ENCODE measurements around the gene LRP1B.

DNA sequence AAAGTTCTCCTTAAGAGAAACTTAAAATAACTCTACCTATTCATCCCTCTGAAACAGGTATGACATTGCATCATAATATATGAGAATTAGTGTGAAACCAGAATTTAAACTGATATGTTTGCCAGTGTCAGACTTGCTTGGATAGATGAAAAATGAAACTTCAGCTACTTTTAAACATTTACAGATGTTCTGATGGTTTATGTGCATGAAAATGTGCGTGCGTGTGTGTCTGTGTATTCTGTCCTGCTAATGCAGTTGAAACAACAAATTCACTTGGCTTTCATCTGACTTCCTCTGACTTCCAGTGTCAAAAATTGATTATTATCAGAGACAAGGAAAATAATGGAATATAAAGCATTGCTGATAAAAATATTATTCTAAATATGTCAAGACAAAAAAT lies 719.4 kb downstream of the LRP1B start:
- TF ChIP-seq, protein P1, sequence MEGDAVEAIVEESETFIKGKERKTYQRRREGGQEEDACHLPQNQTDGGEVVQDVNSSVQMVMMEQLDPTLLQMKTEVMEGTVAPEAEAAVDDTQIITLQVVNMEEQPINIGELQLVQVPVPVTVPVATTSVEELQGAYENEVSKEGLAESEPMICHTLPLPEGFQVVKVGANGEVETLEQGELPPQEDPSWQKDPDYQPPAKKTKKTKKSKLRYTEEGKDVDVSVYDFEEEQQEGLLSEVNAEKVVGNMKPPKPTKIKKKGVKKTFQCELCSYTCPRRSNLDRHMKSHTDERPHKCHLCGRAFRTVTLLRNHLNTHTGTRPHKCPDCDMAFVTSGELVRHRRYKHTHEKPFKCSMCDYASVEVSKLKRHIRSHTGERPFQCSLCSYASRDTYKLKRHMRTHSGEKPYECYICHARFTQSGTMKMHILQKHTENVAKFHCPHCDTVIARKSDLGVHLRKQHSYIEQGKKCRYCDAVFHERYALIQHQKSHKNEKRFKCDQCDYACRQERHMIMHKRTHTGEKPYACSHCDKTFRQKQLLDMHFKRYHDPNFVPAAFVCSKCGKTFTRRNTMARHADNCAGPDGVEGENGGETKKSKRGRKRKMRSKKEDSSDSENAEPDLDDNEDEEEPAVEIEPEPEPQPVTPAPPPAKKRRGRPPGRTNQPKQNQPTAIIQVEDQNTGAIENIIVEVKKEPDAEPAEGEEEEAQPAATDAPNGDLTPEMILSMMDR (IDR thresholded peaks at IDR 0.05; ENCODE audit: borderline replicate concordance, extremely low read depth, low read length, poor library complexity, severe bottlenecking): no peak
- no peak for TF ChIP-seq EZH2 (IDR thresholded peaks at IDR 0.05; ENCODE audit: borderline replicate concordance, low read depth, low read length, severe bottlenecking)

All from DND-41 (cell line).